DND-41 (cell line): ENCODE results near the gene CCL3.

Experiments
- ATAC-seq: fragments of 200-7000 bp; cut with Tn5 transposase; 3 replicates; pipeline ENCODE4 v1.9.1; 2021; ENCODE audit warnings: low read depth; ENCODE audit not compliant: insufficient read depth
- DNase-seq: peaks from one replicate; pipeline ENCODE4 v3.0.0-alpha.2; 2020
- H2AFZ ChIP-seq: 2 replicates; pipeline ENCODE4 v1.6.0; 2012; ENCODE audit warnings: low read depth, low read length
- H3K27ac ChIP-seq: 2 replicates; pipeline ENCODE4 v1.5.1; 2012; ENCODE audit warnings: low read length, inconsistent platforms
- H3K27me3 ChIP-seq: fragments of 200-600 bp; sonication (generic); 2 replicates; pipeline ENCODE4 v1.6.0; 2012; ENCODE audit warnings: low read length, mild to moderate bottlenecking, inconsistent platforms; ENCODE audit not compliant: insufficient read depth, poor library complexity
- H3K36me3 ChIP-seq: 2 replicates; pipeline ENCODE4 v1.5.1; 2012; ENCODE audit warnings: low read length, inconsistent platforms; ENCODE audit not compliant: insufficient read depth
- H3K4me1 ChIP-seq: 2 replicates; pipeline ENCODE4 v1.5.1; 2012; ENCODE audit warnings: mild to moderate bottlenecking, low read length; ENCODE audit not compliant: insufficient read depth
- H3K4me2 ChIP-seq: 2 replicates; pipeline ENCODE4 v1.6.0; 2012; ENCODE audit warnings: mild to moderate bottlenecking, moderate library complexity, low read length, inconsistent platforms; ENCODE audit not compliant: insufficient read depth
- H3K4me3 ChIP-seq, 2 experiments: fragments of 200-600 bp in 1 of 2; shearing (Covaris generic) in 1 of 2; 2 replicates each; pipeline ENCODE4 v1.5.1; 2012 to 2016; ENCODE audit warnings: inconsistent platforms in 2 of 2, low read length in 2 of 2, mild to moderate bottlenecking in 2 of 2, low read depth in 1 of 2, moderate library complexity in 1 of 2
- H3K79me2 ChIP-seq: 2 replicates; pipeline ENCODE4 v1.6.0; 2012; ENCODE audit warnings: low read length, inconsistent platforms; ENCODE audit not compliant: insufficient read depth
- H3K9ac ChIP-seq: 2 replicates; pipeline ENCODE4 v1.6.0; 2012; ENCODE audit warnings: low read depth, mild to moderate bottlenecking, inconsistent platforms, low read length, moderate library complexity
- H3K9me3 ChIP-seq: 2 replicates; pipeline ENCODE4 v1.5.1; 2012; ENCODE audit warnings: low read length, moderate library complexity, mild to moderate bottlenecking, inconsistent platforms; ENCODE audit not compliant: insufficient read depth, severe bottlenecking
- H4K20me1 ChIP-seq: 2 replicates; pipeline ENCODE4 v1.6.0; 2012; ENCODE audit warnings: low read length; ENCODE audit not compliant: insufficient read depth
- CTCF ChIP-seq: IDR thresholded peaks from 2 replicates; pipeline ENCODE4 v1.5.1; 2012; ENCODE audit warnings: borderline replicate concordance, low read length, moderate library complexity, mild to moderate bottlenecking; ENCODE audit not compliant: poor library complexity, severe bottlenecking; ENCODE audit errors: extremely low read depth
- EZH2 ChIP-seq: IDR thresholded peaks from 3 replicates; pipeline ENCODE4 v1.6.1; 2012; ENCODE audit warnings: borderline replicate concordance, low read depth, mild to moderate bottlenecking, moderate library complexity, low read length, inconsistent platforms; ENCODE audit not compliant: severe bottlenecking

The CCL3 gene

GRCh38 chr17:36127911-36128310 is 38.0 kb upstream of the CCL3 start:
- Histone ChIP-seq H3K27ac (no peak overlapping the region), H3K79me2 (no peaks in the 10 kb centered on the region), H2AFZ (no peak overlapping the region), H3K36me3 (peaks cover 5% of the 10 kb centered on the region; the same call in 1 of the 2 replicates), H3K4me2 (no peak overlapping the region), H4K20me1 (no peaks in the 10 kb centered on the region), H3K9me3 (peaks cover 22% of the 10 kb centered on the region), H3K9ac (no peak overlapping the region), H3K4me3 (no peak overlapping the region), H3K27me3 (no peaks in the 10 kb centered on the region), H3K4me1 (peaks cover 13% of the 10 kb centered on the region)
- ATAC-seq = no peak
- no peak for DNase-seq
- no peak for TF ChIP-seq EZH2
- TF ChIP-seq CTCF = no peak

- Histone ChIP-seq H3K9ac (no peak overlapping the region), H4K20me1 (no peaks in the 10 kb centered on the region), H3K9me3 (peaks cover 22% of the 10 kb centered on the region), H3K36me3 (peaks cover 5% of the 10 kb centered on the region; the same call in 1 of the 2 replicates), H3K27ac (peak overlapping the region; percentile 57), H3K4me1 (peaks cover 13% of the 10 kb centered on the region), H3K4me2 (no peak overlapping the region), H3K4me3 (no peak overlapping the region), H2AFZ (no peak overlapping the region), H3K27me3 (no peaks in the 10 kb centered on the region), H3K79me2 (no peaks in the 10 kb centered on the region)
- TF ChIP-seq EZH2 (no peak), CTCF (no peak)
- DNase-seq = peak; percentile 17
- no peak for ATAC-seq
Observed at GRCh38 chr17:36127199-36127893, 37.4 kb upstream of the CCL3 start.

GRCh38 chr17:36124879-36125824 is 35.2 kb upstream of the CCL3 start:
- Histone ChIP-seq H3K4me1 (peaks cover 13% of the 10 kb centered on the region), H2AFZ (no peak overlapping the region), H3K9me3 (peaks cover 22% of the 10 kb centered on the region), H3K27me3 (no peaks in the 10 kb centered on the region), H3K36me3 (peaks cover 5% of the 10 kb centered on the region; the same call in 1 of the 2 replicates), H3K27ac (no peak overlapping the region), H3K9ac (no peak overlapping the region), H3K4me2 (no peak overlapping the region), H4K20me1 (no peaks in the 10 kb centered on the region), H3K4me3 (0 out of 4 replicates have a peak overlapping the region, but pooled peaks of 1 of the 2 experiments have one; percentile 20), H3K79me2 (no peaks in the 10 kb centered on the region)
- TF ChIP-seq CTCF (peak; percentile 16), EZH2 (no peak)
- DNase-seq (peak; percentile 7), ATAC-seq (no peak)
